Measurements from ENCODE around the gene USP44. TPM values are rescaled to one million over a fixed set of nuclear protein-coding genes. Genes with fewer than 3 reads are reported as not detected.

Gene USP44
- total RNA-seq, 1 donor from 2014 or later: 0.49 TPM

DNA sequence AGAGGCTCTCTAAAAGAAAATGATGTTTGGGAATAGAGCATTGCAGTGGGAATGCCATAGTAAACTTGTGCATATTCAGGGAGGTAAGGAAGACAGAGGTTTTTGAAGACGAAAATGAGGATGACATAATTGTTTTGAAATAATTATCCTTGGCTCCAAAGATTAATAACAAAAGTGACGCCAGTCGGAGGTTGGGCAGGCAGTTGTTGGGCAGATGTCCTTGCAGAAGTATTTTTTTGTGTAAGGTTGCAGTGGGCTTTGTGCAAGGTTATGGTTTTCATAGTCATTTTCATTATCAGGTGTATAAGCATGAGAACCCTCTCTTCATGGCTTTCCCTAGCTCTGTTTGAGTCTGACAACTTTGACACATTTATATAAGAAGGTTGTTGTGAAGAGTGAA, 42.0 kb downstream of the USP44 start:
- H3K27me3 ChIP-seq: no peaks in the 10 kb centered on the region
- no peak overlapping the region for H3K4me3 ChIP-seq
- no peak overlapping the region for H3K27ac ChIP-seq

GRCh38 chr12:95506707-95507523, 44.4 kb downstream of the USP44 start:
- H3K36me3 ChIP-seq: peaks cover 0 to 81% of the 10 kb centered on the region in 2 donors
- H3K4me1 ChIP-seq: no peaks in the 10 kb centered on the region
- no peak for TF ChIP-seq CTCF (IDR thresholded peaks at IDR 0.05)
- no peak for TF ChIP-seq POLR2AphosphoS5 (IDR thresholded peaks at IDR 0.05; ENCODE audit: insufficient read depth in 1 of 2, low read depth in 1 of 2)
- TF ChIP-seq POLR2A (IDR thresholded peaks at IDR 0.05): no peak
- DNase-seq (ENCODE audit: extremely low spot score in 2 of 2): no peak
- intact Hi-C loops (cut with DNase I): no loop called here
- no peak overlapping the region for H3K27ac ChIP-seq
- no peak overlapping the region for H3K4me3 ChIP-seq
- no peaks in the 10 kb centered on the region for H3K9me3 ChIP-seq
- no peaks in the 10 kb centered on the region for H3K27me3 ChIP-seq

More for the DNA sequence above, 42.0 kb downstream of the USP44 start:
- Histone ChIP-seq H3K9me3 (no peaks in the 10 kb centered on the region), H3K4me1 (no peaks in the 10 kb centered on the region), H3K36me3 (peaks cover 0 to 92% of the 10 kb centered on the region in 2 donors)
- intact Hi-C loops (cut with DNase I): no loop called here
- TF ChIP-seq POLR2A (IDR thresholded peaks at IDR 0.05): no peak
- TF ChIP-seq CTCF (IDR thresholded peaks at IDR 0.05): no peak
- TF ChIP-seq POLR2AphosphoS5 (IDR thresholded peaks at IDR 0.05; ENCODE audit: insufficient read depth in 1 of 2, low read depth in 1 of 2): no peak
- DNase-seq (ENCODE audit: extremely low spot score in 2 of 2): no peak

GRCh38 chr12:95505039-95505438, 46.2 kb downstream of the USP44 start:
- intact Hi-C loops (cut with DNase I): no loop called here
- Histone ChIP-seq H3K27ac (no peak overlapping the region), H3K36me3 (peaks cover 0 to 67% of the 10 kb centered on the region in 2 donors), H3K4me3 (no peak overlapping the region), H3K4me1 (no peaks in the 10 kb centered on the region), H3K27me3 (no peaks in the 10 kb centered on the region), H3K9me3 (no peaks in the 10 kb centered on the region)
- TF ChIP-seq POLR2A (IDR thresholded peaks at IDR 0.05) (no peak), CTCF (IDR thresholded peaks at IDR 0.05) (no peak), POLR2AphosphoS5 (IDR thresholded peaks at IDR 0.05; ENCODE audit: insufficient read depth in 1 of 2, low read depth in 1 of 2) (no peak)
- no peak for DNase-seq (ENCODE audit: extremely low spot score in 2 of 2)

- Histone ChIP-seq H3K36me3 (peaks cover 0 to 70% of the 10 kb centered on the region in 2 donors), H3K4me1 (no peaks in the 10 kb centered on the region), H3K27me3 (no peaks in the 10 kb centered on the region), H3K27ac (no peak overlapping the region), H3K4me3 (no peak overlapping the region), H3K9me3 (no peaks in the 10 kb centered on the region)
- no peak for DNase-seq (ENCODE audit: extremely low spot score in 2 of 2)
- TF ChIP-seq CTCF (IDR thresholded peaks at IDR 0.05) (no peak), POLR2A (IDR thresholded peaks at IDR 0.05) (no peak), POLR2AphosphoS5 (IDR thresholded peaks at IDR 0.05; ENCODE audit: insufficient read depth in 1 of 2, low read depth in 1 of 2) (no peak)
- intact Hi-C loops (cut with DNase I): no loop called here
Observed at GRCh38 chr12:95504140-95504539, 47.1 kb downstream of the USP44 start.

GRCh38 chr12:95499772-95500171, 51.5 kb downstream of the USP44 start:
- no peak for DNase-seq (ENCODE audit: extremely low spot score in 2 of 2)
- H3K4me1 ChIP-seq: no peaks in the 10 kb centered on the region
- no peak overlapping the region for H3K4me3 ChIP-seq
- H3K36me3 ChIP-seq: peaks cover 0 to 69% of the 10 kb centered on the region in 2 donors
- H3K9me3 ChIP-seq: no peaks in the 10 kb centered on the region
- intact Hi-C loops (cut with DNase I): no loop called here
- H3K27ac ChIP-seq: no peak overlapping the region
- no peaks in the 10 kb centered on the region for H3K27me3 ChIP-seq
- TF ChIP-seq POLR2A (IDR thresholded peaks at IDR 0.05): no peak
- no peak for TF ChIP-seq POLR2AphosphoS5 (IDR thresholded peaks at IDR 0.05; ENCODE audit: insufficient read depth in 1 of 2, low read depth in 1 of 2)
- TF ChIP-seq CTCF (IDR thresholded peaks at IDR 0.05): no peak

Measured in vagina (tissue), 2 donors.